Esophagus muscularis mucosa (tissue), 4 donors: ENCODE measurements around the gene SETBP1. TPM values are rescaled to one million over a fixed set of nuclear protein-coding genes. Genes with fewer than 3 reads are reported as not detected.

Experiments
- DNase-seq: peaks from one replicate; pipeline ENCODE4 v3.0.0-alpha.2; 2017; ENCODE audit errors: extremely low spot score
- H3K27ac ChIP-seq, 4 donors: fragments of 200-600 bp; sonication (generic); replicated peaks in 1 of 4; 1 replicate in 3 of 4; 2 replicates in 1 of 4; pipeline ENCODE4 v1.5.1; 2016 to 2019; ENCODE audit warnings: mild to moderate bottlenecking in 1 of 4
- H3K27me3 ChIP-seq, 4 donors: fragments of 200-600 bp; sonication (generic); one replicate each; pipeline versions ENCODE4 v1.5.1 to v1.6.0; 2016 to 2019
- H3K36me3 ChIP-seq, 4 donors: fragments of 200-600 bp; sonication (generic); one replicate each; pipeline ENCODE4 v1.5.1; 2016 to 2019
- H3K4me1 ChIP-seq, 4 donors: fragments of 200-600 bp; sonication (generic); one replicate each; pipeline ENCODE4 v1.5.1; 2016 to 2019
- H3K4me3 ChIP-seq, 4 donors: fragments of 200-600 bp; sonication (generic); 1 replicate in 2 of 4; 2 replicates in 2 of 4; pipeline ENCODE4 v1.5.1; 2016 to 2019; ENCODE audit warnings: mild to moderate bottlenecking in 4 of 4, moderate library complexity in 1 of 4
- H3K9me3 ChIP-seq, 4 donors: fragments of 200-600 bp; sonication (generic); 1 replicate in 3 of 4; 2 replicates in 1 of 4; pipeline ENCODE4 v1.5.1; 2016 to 2019
- CTCF ChIP-seq, 3 experiments: fragments of 200-600 bp in 2 of 3; fragments of 450-650 bp in 1 of 3; sonication (generic) in 2 of 3; IDR thresholded peaks; one replicate each; pipeline ENCODE4 v1.5.1; 2017 to 2019; ENCODE audit warnings: antibody characterized with exemption in 3 of 3, mild to moderate bottlenecking in 2 of 3, moderate library complexity in 1 of 3
- EP300 ChIP-seq: sonication (generic); formaldehyde crosslinking; IDR thresholded peaks from one replicate; pipeline ENCODE4 v1.6.1; 2017; ENCODE audit warnings: antibody characterized with exemption
- POLR2A ChIP-seq: fragments of 450-650 bp; IDR thresholded peaks from one replicate; pipeline ENCODE4 v1.6.1; 2017; ENCODE audit warnings: antibody characterized with exemption, moderate library complexity, mild to moderate bottlenecking, low read depth
- POLR2AphosphoS5 ChIP-seq, 2 donors: sonication (generic); formaldehyde crosslinking; IDR thresholded peaks; one replicate each; pipeline ENCODE4 v1.6.1; 2017; ENCODE audit warnings: antibody characterized with exemption in 2 of 2
- WGBS: methylation state at CpG from one replicate; pipeline ENCODE4 v1.1.5; 2018; 5-methylcytosine and 5-hydroxymethylcytosine counted together
- intact Hi-C: fragments of 100-400 bp; cut with DNase I; formaldehyde crosslinking; loops from one replicate; pipeline ENCODE4 v1.15.1; 2023
- total RNA-seq, 4 donors: library from RNA; depleted of rRNA; stranded (reverse); fragments of >200 nt; gene quantifications; one replicate each; pipeline versions ENCODE4 v1.1.0 to v1.2.1, GENCODE V29; 2016

The SETBP1 gene
- total RNA-seq, 4 donors from 2014 or later = 40.9 to 86.5 (median 65.1) TPM

GRCh38 chr18:44957025-44957424, 276.3 kb downstream of the SETBP1 start:
- Histone ChIP-seq H3K4me1 (peaks cover 21 to 38% (median 30%) of the 10 kb centered on the region in 4 donors), H3K27ac (no peak overlapping the region), H3K9me3 (no peaks in the 10 kb centered on the region), H3K36me3 (peaks cover 0 to 26% (median 8%) of the 10 kb centered on the region in 4 donors), H3K4me3 (no peak overlapping the region), H3K27me3 (no peaks in the 10 kb centered on the region)
- no peak for DNase-seq
- TF ChIP-seq EP300 (no peak), POLR2AphosphoS5 (IDR thresholded peaks at IDR 0.05) (no peak), CTCF (IDR thresholded peaks at IDR 0.05) (no peak), POLR2A (no peak)
- WGBS = 100% methylated on average over 1 of the region's 1 CpG
- intact Hi-C loops = no loop called here

GRCh38 chr18:44957461-44957860, 276.8 kb downstream of the SETBP1 start:
- 56% methylated on average over 2 of the region's 2 CpGs for WGBS
- no peak overlapping the region for H3K4me3 ChIP-seq
- H3K36me3 ChIP-seq = peaks cover 0 to 21% (median 6%) of the 10 kb centered on the region in 4 donors
- H3K27ac ChIP-seq = no peak overlapping the region
- H3K9me3 ChIP-seq = no peaks in the 10 kb centered on the region
- intact Hi-C loops = no loop called here
- TF ChIP-seq EP300 (no peak), POLR2A (no peak), POLR2AphosphoS5 (IDR thresholded peaks at IDR 0.05) (no peak), CTCF (IDR thresholded peaks at IDR 0.05) (no peak)
- H3K4me1 ChIP-seq = peaks cover 21 to 38% (median 30%) of the 10 kb centered on the region in 4 donors
- no peak for DNase-seq
- H3K27me3 ChIP-seq = no peaks in the 10 kb centered on the region

- Histone ChIP-seq H3K4me3 (no peak overlapping the region), H3K36me3 (peaks cover 0 to 15% (median under 1%) of the 10 kb centered on the region in 4 donors), H3K27me3 (no peaks in the 10 kb centered on the region), H3K27ac (no peak overlapping the region), H3K9me3 (no peaks in the 10 kb centered on the region), H3K4me1 (peaks cover 21 to 38% (median 30%) of the 10 kb centered on the region in 4 donors)
- WGBS = 100% methylated on average over 1 of the region's 1 CpG
- intact Hi-C loops = no loop called here
- no peak for TF ChIP-seq POLR2AphosphoS5 (IDR thresholded peaks at IDR 0.05)
- TF ChIP-seq CTCF (IDR thresholded peaks at IDR 0.05) = no peak
- no peak for DNase-seq
These were observed 277.4 kb downstream of the SETBP1 start for GRCh38 chr18:44958040-44958439.

- Histone ChIP-seq H3K36me3 (peaks cover 0 to 11% (median 0%) of the 10 kb centered on the region in 4 donors), H3K9me3 (no peaks in the 10 kb centered on the region), H3K27me3 (no peaks in the 10 kb centered on the region), H3K4me3 (no peak overlapping the region), H3K4me1 (peaks cover 21 to 38% (median 30%) of the 10 kb centered on the region in 4 donors), H3K27ac (no peak overlapping the region)
- DNase-seq = no peak
- TF ChIP-seq CTCF (IDR thresholded peaks at IDR 0.05) (no peak), EP300 (no peak), POLR2AphosphoS5 (IDR thresholded peaks at IDR 0.05) (no peak), POLR2A (no peak)
- intact Hi-C loops = no loop called here
These were observed 277.8 kb downstream of the SETBP1 start for GRCh38 chr18:44958455-44958854.

- no peaks in the 10 kb centered on the region for H3K27me3 ChIP-seq
- no peak for DNase-seq
- peaks cover 21 to 38% (median 30%) of the 10 kb centered on the region in 4 donors for H3K4me1 ChIP-seq
- H3K36me3 ChIP-seq = peaks cover 0 to 7% (median 0%) of the 10 kb centered on the region in 4 donors
- no peaks in the 10 kb centered on the region for H3K9me3 ChIP-seq
- no peak for TF ChIP-seq POLR2AphosphoS5 (IDR thresholded peaks at IDR 0.05)
- TF ChIP-seq EP300 = no peak
- no peak for TF ChIP-seq CTCF (IDR thresholded peaks at IDR 0.05)
- TF ChIP-seq POLR2A = no peak
- WGBS = 58% methylated on average over 2 of the region's 2 CpGs
- no peak overlapping the region for H3K4me3 ChIP-seq
- intact Hi-C loops = no loop called here
- H3K27ac ChIP-seq = no peak overlapping the region
These were observed 278.3 kb downstream of the SETBP1 start for GRCh38 chr18:44959013-44959412.
